Colonic mucosa (tissue), 4 donors: ENCODE data around the gene CDH4. TPM values are rescaled to one million over a fixed set of nuclear protein-coding genes. Genes with fewer than 3 reads are reported as not detected.

ENCODE experiments used
- DNase-seq: peaks from one replicate; pipeline ENCODE4 v3.0.0-alpha.2; 2020
- H3K27ac ChIP-seq: fragments of 200-600 bp; one replicate; pipeline ENCODE4 v1.8.0; 2021
- H3K27me3 ChIP-seq: fragments of 200-600 bp; one replicate; pipeline ENCODE4 v1.8.0; 2021
- H3K36me3 ChIP-seq: fragments of 200-600 bp; one replicate; pipeline ENCODE4 v1.8.0; 2021
- H3K4me1 ChIP-seq: fragments of 200-600 bp; one replicate; pipeline ENCODE4 v1.8.0; 2021; ENCODE audit warnings: mild to moderate bottlenecking
- H3K4me3 ChIP-seq: fragments of 200-600 bp; one replicate; pipeline ENCODE4 v1.8.0; 2021
- H3K9ac ChIP-seq, 2 donors: one replicate each; pipeline ENCODE4 v1.7.0; 2013; ENCODE audit warnings: control low read depth in 2 of 2, low read depth in 2 of 2, low read length in 2 of 2
- H3K9me3 ChIP-seq: fragments of 200-600 bp; one replicate; pipeline ENCODE4 v1.8.0; 2021
- intact Hi-C: fragments of 100-400 bp; cut with DNase I; formaldehyde crosslinking; loops from one replicate; pipeline ENCODE4 v1.14.1; 2022
- total RNA-seq, 2 donors: library from RNA; stranded (reverse); fragmentation: NEBNext Ultra II Directional in 1 of 2; extraction: Animal tissue kit (Norgen Biotek cat#: 25700) in 1 of 2; gene quantifications; one replicate each; pipeline ENCODE4 v1.2.1, GENCODE V29; 2021
- TF ChIP-seq, protein P1 (sequence below): fragments of 200-600 bp; IDR thresholded peaks from one replicate; pipeline ENCODE4 v1.8.0; 2022; ENCODE audit warnings: antibody characterized with exemption, mild to moderate bottlenecking
- donor health status: healthy.
- donor health status: DM: no; HTN: no; CAD: no.
- donor health status: DM: no; HTN: no; CAD: no.

CDH4 gene
- total RNA-seq, 2 donors from 2014 or later: 0.08 TPM; not detected in 1

DNA sequence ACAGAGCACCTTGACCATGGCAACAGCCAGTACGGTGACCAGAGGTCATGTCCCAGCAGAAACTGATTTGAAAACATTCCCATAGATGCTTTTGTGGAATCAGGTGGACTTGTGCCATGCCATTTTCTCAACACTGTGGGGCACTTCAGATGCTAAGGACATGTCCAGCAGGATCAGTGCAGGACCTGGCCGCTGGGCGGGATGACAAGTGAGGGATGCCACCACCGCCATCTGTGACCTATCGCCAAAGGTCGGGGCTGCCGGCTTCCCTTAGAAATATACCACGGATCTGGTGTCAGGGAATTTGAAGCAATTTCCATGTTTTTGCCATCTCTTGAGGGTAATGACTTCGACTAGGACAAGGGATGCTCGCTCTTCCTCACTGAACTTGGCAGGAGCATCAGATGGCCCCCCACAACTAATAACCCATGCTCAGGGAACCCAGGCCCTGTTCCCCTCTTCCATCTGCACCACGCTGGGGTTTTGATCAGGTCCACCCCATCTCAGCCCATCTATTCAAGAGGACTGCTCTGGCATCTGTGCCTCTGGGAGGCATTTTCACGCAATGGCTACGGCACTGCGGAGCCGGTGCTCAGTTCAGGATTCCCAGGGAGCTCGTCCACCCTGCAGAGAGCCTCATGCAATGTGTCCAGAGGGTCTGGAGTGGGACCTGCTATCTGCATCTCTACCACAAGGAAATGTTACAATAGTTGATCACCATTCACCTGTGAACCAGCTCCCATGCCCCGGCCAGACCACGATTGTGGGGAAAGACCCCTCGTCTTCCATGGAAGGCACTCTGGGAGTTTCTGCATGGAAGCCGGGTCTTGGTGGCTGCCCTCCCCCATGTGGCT lies 511.1 kb downstream of the CDH4 start:
- Histone ChIP-seq H3K4me1 (no peaks in the 10 kb centered on the region), H3K9me3 (no peaks in the 10 kb centered on the region), H3K27me3 (no peaks in the 10 kb centered on the region), H3K36me3 (no peaks in the 10 kb centered on the region), H3K9ac (no peak overlapping the region), H3K4me3 (no peak overlapping the region), H3K27ac (no peak overlapping the region)
- no peak for DNase-seq
- intact Hi-C loops: no loop called here
- TF ChIP-seq, protein P1, sequence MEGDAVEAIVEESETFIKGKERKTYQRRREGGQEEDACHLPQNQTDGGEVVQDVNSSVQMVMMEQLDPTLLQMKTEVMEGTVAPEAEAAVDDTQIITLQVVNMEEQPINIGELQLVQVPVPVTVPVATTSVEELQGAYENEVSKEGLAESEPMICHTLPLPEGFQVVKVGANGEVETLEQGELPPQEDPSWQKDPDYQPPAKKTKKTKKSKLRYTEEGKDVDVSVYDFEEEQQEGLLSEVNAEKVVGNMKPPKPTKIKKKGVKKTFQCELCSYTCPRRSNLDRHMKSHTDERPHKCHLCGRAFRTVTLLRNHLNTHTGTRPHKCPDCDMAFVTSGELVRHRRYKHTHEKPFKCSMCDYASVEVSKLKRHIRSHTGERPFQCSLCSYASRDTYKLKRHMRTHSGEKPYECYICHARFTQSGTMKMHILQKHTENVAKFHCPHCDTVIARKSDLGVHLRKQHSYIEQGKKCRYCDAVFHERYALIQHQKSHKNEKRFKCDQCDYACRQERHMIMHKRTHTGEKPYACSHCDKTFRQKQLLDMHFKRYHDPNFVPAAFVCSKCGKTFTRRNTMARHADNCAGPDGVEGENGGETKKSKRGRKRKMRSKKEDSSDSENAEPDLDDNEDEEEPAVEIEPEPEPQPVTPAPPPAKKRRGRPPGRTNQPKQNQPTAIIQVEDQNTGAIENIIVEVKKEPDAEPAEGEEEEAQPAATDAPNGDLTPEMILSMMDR: no peak

DNA sequence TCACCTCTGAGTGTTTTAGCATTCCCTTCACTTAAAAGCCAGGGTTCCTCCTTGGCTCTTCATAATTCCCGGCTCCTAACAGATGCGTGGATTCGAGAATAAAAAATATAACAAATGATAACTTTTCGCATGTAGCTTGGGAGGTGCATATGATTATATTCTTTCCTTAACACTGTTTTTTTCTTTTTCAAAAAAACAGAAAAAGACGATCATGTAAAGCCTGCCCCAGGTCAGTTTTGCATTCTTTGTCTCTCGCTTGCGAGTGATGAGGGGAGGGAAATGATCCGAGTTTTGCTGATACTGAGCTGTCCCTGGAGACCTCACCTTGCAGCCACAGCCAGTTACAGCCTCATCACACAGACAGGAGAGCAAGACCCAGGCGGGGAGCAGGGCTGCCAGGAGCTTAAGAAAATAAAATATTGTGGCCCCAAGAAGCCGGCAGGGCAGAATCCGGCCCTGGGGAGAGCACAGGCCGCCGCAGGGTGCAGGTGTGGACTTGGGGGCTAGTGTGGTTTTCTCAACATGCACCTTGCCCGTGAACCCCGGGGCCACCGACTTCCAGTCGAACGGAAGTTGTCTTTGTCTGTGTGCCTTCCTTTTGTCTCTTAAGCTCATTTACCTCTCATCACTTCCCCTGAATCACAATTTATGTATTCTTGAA lies 511.8 kb downstream of the CDH4 start:
- DNase-seq: no peak
- H3K4me1 ChIP-seq: no peaks in the 10 kb centered on the region
- H3K9me3 ChIP-seq: no peaks in the 10 kb centered on the region
- intact Hi-C loops: no loop called here
- H3K9ac ChIP-seq: no peak overlapping the region
- no peak overlapping the region for H3K27ac ChIP-seq
- H3K27me3 ChIP-seq: no peaks in the 10 kb centered on the region
- no peak overlapping the region for H3K4me3 ChIP-seq
- no peaks in the 10 kb centered on the region for H3K36me3 ChIP-seq
- TF ChIP-seq, protein P1: no peak

DNA sequence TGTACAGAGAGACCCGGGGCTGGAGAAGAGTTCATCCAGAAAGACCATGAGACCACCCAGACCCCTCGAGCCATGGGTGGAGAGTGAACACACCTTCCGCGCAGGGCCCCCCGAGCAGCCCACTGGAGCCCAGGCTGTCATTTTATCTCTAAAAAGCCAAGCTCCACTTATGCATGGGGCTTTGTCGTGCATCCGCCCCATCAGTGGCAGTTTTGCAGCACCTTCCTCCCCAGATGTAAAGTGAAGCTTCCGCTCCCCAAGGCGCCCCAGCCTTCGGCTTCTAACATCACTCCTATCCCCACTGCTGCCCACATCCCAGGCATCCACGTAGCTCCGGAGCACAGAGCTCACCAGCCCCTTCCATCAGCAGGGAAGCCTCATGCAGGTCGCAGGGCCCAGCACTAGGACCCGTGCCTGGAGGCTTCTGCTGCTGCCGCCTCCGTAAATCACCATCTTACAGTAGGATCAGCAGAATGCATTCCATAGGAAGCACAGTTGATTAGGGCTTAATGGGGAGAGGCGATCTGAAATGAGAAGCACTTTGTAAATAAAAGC lies 512.5 kb downstream of the CDH4 start:
- no peak overlapping the region for H3K27ac ChIP-seq
- TF ChIP-seq, protein P1: no peak
- no peak for DNase-seq

DNA sequence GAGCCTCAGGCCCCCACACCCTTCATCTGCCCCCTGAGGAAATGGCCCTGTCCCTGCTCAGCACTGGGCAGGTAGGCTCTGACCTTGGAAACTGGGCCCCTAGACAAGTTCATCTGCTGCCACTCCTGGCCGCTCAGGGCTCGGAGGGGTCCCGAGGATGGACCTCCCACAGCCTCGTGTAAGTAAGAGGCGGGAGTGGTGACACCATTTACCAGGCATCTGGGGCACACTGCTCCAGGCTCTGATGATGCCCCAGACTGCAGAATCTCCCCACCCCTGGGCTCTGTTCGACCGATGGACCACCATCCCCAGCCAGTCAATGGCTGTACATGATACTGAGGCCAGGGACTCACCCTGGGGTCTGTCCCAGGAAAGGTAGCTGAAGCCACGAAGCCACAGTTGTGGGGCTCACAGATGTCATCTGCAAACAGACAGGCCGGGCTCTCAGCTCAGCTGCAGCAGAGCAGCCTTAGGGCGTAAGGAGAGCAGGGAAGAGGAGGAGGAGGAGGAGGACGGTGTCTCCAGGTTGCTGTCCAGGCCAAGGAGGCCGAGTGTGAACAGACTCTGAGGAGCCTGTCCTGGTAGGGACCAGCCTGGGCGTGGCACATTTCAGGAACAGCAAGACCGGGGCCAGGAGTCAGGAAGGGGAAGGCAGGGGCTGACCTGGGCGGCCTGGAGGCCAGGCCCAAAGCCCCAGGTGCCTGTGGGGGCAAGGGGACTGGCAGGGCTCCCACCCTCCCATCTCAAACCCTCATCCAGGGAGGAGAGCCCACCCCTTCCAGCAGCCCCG lies 513.2 kb downstream of the CDH4 start:
- intact Hi-C loops: no loop called here
- DNase-seq: no peak
- no peaks in the 10 kb centered on the region for H3K36me3 ChIP-seq
- H3K9ac ChIP-seq: no peak overlapping the region
- H3K27ac ChIP-seq: no peak overlapping the region
- no peaks in the 10 kb centered on the region for H3K9me3 ChIP-seq
- H3K27me3 ChIP-seq: no peaks in the 10 kb centered on the region
- no peak overlapping the region for H3K4me3 ChIP-seq
- no peaks in the 10 kb centered on the region for H3K4me1 ChIP-seq
- TF ChIP-seq, protein P1: no peak

More for the DNA sequence above, 512.5 kb downstream of the CDH4 start:
- Histone ChIP-seq H3K36me3 (no peaks in the 10 kb centered on the region), H3K27me3 (no peaks in the 10 kb centered on the region), H3K9ac (no peak overlapping the region), H3K4me1 (no peaks in the 10 kb centered on the region), H3K4me3 (no peak overlapping the region), H3K9me3 (no peaks in the 10 kb centered on the region)
- intact Hi-C loops: no loop called here
